Measurements from ENCODE around the gene RPL41. TPM values are rescaled to one million over a fixed set of nuclear protein-coding genes. Genes with fewer than 3 reads are reported as not detected.

RPL41 gene
- total and polyA plus RNA-seq, 4 donors = 979 to 2,155 (median 1,482) TPM

DNA sequence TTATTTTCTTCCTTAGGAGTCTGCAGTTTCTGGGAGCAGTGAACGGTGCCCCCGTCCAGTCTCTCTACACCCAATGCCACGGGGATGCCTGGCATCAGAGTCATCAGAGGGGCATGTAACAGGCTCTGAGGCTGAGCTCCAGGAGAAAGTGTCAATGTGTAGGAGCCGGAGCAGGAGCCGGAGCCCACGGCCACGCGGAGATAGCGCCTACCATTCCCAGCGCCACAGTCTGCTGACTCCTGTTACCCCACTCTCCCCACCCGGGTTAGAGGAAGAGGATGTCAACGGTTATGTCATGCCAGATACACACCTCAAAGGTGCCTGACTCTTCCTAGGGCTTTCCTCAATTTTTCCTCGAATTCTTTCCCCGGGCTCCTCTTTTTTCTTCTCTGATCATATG is 15.4 kb upstream of the RPL41 start:
- Histone ChIP-seq H3K4me3 (ENCODE audit: low read depth in 1 of 3, low read length in 3 of 3) (no peak overlapping the region), H3K36me3 (ENCODE audit: control insufficient read depth in 4 of 4, insufficient read depth in 3 of 4, low read depth in 1 of 4, low read length in 3 of 4) (peaks cover 19 to 50% (median 38%) of the 10 kb centered on the region in 4 donors), H3K4me1 (ENCODE audit: control insufficient read depth in 4 of 4, insufficient read depth in 4 of 4, low read length in 3 of 4) (peaks cover 0 to 21% (median 11%) of the 10 kb centered on the region in 4 donors), H3K27me3 (ENCODE audit: control insufficient read depth in 4 of 4, insufficient read depth in 4 of 4, low read length in 3 of 4) (no peaks in the 10 kb centered on the region), H3K9ac (ENCODE audit: low read depth in 1 of 2, low read length in 2 of 2) (no peak overlapping the region), H3K27ac (ENCODE audit: low read depth in 1 of 2, low read length in 2 of 2) (no peak overlapping the region), H3K9me3 (ENCODE audit: control insufficient read depth in 4 of 4, low read length in 3 of 4) (no peaks in the 10 kb centered on the region)
- no peak for TF ChIP-seq ATF3 (IDR thresholded peaks at IDR 0.05)
- TF ChIP-seq, protein P1, sequence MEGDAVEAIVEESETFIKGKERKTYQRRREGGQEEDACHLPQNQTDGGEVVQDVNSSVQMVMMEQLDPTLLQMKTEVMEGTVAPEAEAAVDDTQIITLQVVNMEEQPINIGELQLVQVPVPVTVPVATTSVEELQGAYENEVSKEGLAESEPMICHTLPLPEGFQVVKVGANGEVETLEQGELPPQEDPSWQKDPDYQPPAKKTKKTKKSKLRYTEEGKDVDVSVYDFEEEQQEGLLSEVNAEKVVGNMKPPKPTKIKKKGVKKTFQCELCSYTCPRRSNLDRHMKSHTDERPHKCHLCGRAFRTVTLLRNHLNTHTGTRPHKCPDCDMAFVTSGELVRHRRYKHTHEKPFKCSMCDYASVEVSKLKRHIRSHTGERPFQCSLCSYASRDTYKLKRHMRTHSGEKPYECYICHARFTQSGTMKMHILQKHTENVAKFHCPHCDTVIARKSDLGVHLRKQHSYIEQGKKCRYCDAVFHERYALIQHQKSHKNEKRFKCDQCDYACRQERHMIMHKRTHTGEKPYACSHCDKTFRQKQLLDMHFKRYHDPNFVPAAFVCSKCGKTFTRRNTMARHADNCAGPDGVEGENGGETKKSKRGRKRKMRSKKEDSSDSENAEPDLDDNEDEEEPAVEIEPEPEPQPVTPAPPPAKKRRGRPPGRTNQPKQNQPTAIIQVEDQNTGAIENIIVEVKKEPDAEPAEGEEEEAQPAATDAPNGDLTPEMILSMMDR (IDR thresholded peaks at IDR 0.05; ENCODE audit: low read depth, low read length, missing input control) = no peak
- no peak for TF ChIP-seq HNF4A (conservative IDR thresholded peaks at IDR 0.05)
- no peak for TF ChIP-seq GABPA (IDR thresholded peaks at IDR 0.05 in 1 of 2, conservative IDR thresholded peaks at IDR 0.05 in 1 of 2)
- TF ChIP-seq FOXA2 (IDR thresholded peaks at IDR 0.05) = no peak
- 89% methylated on average over 14 of the region's 14 CpGs for WGBS
- DNase-seq (ENCODE audit: low spot score) = no peak

- 81% methylated on average over 1 of the region's 1 CpG for WGBS
- Histone ChIP-seq H3K27ac (ENCODE audit: low read depth in 1 of 2, low read length in 2 of 2) (no peak overlapping the region), H3K9ac (ENCODE audit: low read depth in 1 of 2, low read length in 2 of 2) (no peak overlapping the region), H3K4me1 (ENCODE audit: control insufficient read depth in 4 of 4, insufficient read depth in 4 of 4, low read length in 3 of 4) (peaks cover 0 to 24% (median 13%) of the 10 kb centered on the region in 4 donors), H3K36me3 (ENCODE audit: control insufficient read depth in 4 of 4, insufficient read depth in 3 of 4, low read depth in 1 of 4, low read length in 3 of 4) (peaks cover 15 to 46% (median 37%) of the 10 kb centered on the region in 4 donors), H3K9me3 (ENCODE audit: control insufficient read depth in 4 of 4, low read length in 3 of 4) (no peaks in the 10 kb centered on the region), H3K27me3 (ENCODE audit: control insufficient read depth in 4 of 4, insufficient read depth in 4 of 4, low read length in 3 of 4) (no peaks in the 10 kb centered on the region), H3K4me3 (ENCODE audit: low read depth in 1 of 3, low read length in 3 of 3) (no peak overlapping the region)
- no peak for TF ChIP-seq FOXA2 (IDR thresholded peaks at IDR 0.05)
- TF ChIP-seq HNF4A (conservative IDR thresholded peaks at IDR 0.05) = no peak
- TF ChIP-seq TAF1 (conservative IDR thresholded peaks at IDR 0.05) = no peak
- TF ChIP-seq GABPA (IDR thresholded peaks at IDR 0.05 in 1 of 2, conservative IDR thresholded peaks at IDR 0.05 in 1 of 2) = no peak
- no peak for TF ChIP-seq SP1 (IDR thresholded peaks at IDR 0.05)
- TF ChIP-seq, protein P2, sequence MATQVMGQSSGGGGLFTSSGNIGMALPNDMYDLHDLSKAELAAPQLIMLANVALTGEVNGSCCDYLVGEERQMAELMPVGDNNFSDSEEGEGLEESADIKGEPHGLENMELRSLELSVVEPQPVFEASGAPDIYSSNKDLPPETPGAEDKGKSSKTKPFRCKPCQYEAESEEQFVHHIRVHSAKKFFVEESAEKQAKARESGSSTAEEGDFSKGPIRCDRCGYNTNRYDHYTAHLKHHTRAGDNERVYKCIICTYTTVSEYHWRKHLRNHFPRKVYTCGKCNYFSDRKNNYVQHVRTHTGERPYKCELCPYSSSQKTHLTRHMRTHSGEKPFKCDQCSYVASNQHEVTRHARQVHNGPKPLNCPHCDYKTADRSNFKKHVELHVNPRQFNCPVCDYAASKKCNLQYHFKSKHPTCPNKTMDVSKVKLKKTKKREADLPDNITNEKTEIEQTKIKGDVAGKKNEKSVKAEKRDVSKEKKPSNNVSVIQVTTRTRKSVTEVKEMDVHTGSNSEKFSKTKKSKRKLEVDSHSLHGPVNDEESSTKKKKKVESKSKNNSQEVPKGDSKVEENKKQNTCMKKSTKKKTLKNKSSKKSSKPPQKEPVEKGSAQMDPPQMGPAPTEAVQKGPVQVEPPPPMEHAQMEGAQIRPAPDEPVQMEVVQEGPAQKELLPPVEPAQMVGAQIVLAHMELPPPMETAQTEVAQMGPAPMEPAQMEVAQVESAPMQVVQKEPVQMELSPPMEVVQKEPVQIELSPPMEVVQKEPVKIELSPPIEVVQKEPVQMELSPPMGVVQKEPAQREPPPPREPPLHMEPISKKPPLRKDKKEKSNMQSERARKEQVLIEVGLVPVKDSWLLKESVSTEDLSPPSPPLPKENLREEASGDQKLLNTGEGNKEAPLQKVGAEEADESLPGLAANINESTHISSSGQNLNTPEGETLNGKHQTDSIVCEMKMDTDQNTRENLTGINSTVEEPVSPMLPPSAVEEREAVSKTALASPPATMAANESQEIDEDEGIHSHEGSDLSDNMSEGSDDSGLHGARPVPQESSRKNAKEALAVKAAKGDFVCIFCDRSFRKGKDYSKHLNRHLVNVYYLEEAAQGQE (IDR thresholded peaks at IDR 0.05) = no peak
- no peak for TF ChIP-seq ZBTB33 (IDR thresholded peaks at IDR 0.05)
- no peak for TF ChIP-seq EGR1 (IDR thresholded peaks at IDR 0.05; ENCODE audit: low read depth in 2 of 2)
- no peak for TF ChIP-seq RXRA (IDR thresholded peaks at IDR 0.05)
- no peak for TF ChIP-seq NR2F2 (IDR thresholded peaks at IDR 0.05)
- no peak for TF ChIP-seq MAX (IDR thresholded peaks at IDR 0.05)
- no peak for TF ChIP-seq JUND (IDR thresholded peaks at IDR 0.05)
- DNase-seq (ENCODE audit: low spot score) = no peak
Measured at GRCh38 chr12:56102683-56103065, 13.8 kb upstream of the RPL41 start.

Data from liver (tissue), 9 donors.